Measurements from ENCODE around the gene HCN3.
"Not testable (repeated sequence)": the region's sequence is repeated elsewhere in the genome, so short reads cannot be mapped to it uniquely, and the experiment has no call there.

Gene HCN3

DNA sequence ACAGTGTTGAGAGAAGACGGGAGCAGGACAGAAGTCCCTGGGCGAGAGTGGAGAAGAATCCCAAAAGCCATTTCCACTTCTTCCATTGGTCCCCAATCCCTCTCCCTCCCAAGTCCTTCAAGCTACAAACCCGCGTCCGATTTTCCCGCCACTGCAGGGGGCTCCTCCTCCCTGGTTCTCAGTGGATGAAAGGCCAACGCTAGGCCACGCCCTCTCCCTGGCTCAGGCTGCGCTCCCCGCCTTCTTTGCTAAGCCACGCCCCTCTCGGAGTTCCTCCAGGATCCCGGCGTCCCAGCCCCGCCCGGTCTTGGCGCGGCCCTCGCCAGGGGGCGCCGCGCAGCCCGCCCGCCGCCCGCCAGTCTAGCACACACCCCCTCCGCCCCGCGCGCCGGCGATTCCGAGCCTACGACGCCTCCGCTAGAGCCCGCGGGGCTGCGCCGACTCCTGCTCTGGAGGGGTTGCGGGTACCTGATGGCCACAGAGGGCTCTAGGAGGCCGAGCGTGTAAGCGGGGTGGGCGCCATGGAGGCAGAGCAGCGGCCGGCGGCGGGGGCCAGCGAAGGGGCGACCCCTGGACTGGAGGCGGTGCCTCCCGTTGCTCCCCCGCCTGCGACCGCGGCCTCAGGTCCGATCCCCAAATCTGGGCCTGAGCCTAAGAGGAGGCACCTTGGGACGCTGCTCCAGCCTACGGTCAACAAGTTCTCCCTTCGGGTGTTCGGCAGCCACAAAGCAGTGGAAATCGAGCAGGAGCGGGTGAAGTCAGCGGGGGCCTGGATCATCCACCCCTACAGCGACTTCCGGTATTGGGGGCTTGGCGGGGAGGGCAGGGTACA, at the start of gene HCN3:
Gene HCN3 (plus strand): TSS at position 394 of the 832 bp plus-strand sequence. CDS start 128 bp downstream, at position 522.
- peak; percentile 90 for DNase-seq

DNA sequence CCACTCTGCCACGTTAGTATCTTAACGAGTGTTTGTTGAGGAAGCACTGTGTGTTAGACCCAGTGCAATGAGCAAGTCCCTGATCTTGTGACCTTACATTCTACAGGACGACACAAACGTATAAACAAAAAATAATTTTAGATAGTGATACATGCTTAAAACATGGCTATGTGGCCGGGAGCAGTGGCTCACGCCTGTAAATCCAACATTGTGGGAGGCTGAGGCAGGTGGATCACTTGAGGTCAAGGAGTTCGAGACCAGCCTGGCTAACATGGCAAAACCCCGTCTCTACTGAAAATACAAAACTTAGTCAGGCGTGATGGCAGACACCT, 49.2 kb upstream of the HCN3 start:
- no peak for DNase-seq

DNA sequence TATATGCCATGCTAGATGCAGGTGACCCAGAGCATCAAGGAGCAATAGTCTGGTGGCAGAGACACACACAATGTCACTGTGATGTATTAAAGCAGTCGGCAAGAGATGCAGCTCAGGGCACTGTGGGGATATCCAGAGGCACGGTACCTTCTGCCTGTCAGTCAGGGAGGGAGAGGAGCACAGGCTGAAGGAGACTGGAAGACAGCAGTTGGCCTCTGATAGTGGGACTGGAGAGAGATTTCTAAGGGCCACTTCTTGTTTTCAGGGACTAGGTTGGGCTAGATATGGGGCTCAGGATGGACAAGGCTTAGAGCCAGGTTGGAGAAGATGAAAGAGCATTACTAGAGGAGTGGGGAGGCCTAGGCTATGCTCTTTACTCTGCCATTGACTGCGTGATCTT, 46.0 kb upstream of the HCN3 start:
- not testable (repeated sequence) for DNase-seq

DNA sequence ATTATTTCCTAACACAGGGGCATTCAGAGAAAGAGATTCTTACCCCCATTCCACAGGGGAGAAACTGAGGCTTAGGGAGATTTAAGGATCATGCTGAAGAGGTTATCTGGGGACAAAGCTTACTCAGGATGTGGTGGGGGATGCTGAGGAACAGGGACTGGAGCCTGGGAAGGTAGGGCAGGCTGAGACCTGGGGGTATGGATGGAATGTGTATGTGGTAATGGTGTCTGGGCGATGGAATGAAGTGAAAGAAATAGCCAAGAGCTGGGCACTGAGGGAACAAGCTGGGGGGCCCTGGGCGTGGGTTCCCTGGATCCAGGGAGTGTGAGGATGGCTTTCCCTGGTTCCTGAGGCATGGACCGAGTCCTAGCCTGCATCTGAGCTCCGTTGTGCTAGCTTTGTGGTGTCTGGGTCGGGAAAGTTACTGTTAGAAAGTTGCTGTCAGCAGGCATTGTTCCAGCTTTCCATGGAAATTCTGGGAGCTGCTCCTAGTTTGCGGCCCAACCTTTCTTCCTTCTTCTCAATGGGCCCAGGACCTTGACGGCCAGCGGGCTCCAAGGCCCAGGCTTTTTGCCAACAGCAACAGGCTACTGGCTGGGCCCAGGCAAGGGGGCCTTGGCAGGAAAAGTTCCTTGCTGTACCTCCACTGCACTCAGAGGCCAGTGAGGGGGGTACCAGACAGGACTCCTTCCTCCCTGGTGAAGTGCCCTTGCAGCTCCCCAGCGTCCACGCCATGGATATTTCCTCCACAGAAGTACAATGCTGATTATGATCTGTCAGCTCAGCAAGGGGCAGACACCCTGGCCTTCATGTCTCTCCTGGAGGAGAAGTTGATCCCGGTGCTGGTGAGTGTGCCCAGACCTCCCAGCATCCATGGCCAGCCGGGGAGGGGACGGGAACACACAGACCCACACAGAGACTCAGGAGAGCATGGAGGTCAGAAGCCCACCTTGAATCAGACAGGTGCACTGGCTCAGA, 45.0 kb upstream of the HCN3 start:
- DNase-seq = not testable (repeated sequence)

DNA sequence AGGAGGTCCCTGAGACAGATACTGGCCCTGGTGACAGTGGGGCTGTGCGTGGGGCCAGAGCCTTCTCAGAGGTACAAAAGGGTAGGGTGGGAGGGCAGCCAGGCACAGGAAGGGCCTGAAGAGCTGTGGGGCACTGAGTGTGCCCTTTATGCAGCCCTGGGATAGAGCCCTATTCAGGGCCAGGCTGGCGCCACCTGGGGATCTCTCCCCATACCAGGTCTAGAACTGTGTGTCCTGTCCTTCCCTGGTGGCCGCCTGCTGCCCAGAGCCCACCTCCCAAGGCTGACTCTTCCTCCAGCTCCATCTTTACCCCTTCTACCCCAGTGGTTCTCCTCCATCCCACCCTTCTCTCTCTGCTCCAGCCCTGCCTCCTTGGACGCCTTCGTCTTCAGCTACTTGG, 43.8 kb upstream of the HCN3 start:
- DNase-seq = not testable (repeated sequence)

DNA sequence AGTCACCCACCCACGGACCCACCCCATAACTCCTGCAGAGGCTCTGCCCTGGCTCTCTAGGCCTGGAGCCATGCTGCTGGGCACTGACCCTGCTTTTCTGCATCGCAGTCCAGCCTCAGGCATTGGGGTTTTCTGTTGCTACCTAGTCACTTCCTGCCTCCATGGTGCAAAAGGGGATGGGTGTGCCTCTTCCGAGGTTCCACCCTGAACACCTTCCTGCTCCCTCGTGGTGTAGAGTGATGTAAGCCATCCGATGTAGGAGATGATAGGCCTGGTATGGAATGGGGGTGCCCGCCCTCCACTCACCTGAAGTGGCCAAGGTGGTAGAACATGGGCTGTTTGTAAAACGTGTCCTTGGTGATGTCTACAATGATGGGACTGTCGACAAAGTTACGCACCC, 41.9 kb upstream of the HCN3 start:
- not testable (repeated sequence) for DNase-seq

DNA sequence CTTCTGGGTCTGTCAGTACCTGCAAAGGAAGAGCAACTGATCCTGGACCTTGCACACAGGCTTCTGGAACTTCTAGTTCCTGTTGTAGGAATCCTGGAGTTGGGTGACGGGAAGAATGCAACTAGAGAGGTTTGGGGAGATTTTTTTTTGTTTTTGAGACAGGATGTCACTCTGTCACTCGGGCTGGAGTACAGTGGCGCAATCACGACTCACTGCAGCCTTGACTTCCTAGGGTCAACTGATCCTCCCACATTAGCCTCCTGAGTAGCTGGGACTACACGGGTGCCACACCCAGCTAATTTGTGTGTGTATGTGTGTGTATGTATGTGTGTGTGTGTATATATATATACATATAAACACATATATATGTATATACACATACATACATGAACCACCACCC, 40.8 kb upstream of the HCN3 start:
- no peak for DNase-seq

DNA sequence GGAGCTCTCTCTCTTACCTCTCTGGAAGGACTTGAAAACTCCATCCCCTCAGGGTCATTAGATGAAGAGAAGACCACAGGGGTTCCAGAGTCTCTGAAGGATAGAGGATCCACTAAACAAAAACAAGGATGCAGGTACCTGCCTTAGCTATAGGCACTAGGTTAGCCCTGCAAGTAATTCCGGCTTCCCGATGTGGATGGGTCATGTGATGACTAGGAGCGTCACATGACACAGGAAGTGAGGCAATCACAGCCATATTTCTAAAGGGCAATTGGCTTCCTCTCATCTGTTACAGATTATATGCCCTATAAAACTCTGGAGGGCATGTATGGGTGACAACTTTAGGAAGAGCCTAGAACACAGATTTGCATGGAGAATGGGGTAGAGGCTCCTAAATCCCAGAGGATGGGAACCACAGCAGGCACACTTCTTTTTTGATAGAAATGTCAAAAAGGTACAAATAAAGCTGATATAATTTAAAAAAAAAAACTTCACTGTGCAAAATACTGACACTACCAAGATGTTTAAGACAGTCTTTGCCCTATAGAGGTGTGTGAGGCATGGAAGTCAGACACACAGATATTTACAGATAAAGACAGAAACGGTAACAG, 36.1 kb upstream of the HCN3 start:
- peak; percentile 54 for DNase-seq

DNA sequence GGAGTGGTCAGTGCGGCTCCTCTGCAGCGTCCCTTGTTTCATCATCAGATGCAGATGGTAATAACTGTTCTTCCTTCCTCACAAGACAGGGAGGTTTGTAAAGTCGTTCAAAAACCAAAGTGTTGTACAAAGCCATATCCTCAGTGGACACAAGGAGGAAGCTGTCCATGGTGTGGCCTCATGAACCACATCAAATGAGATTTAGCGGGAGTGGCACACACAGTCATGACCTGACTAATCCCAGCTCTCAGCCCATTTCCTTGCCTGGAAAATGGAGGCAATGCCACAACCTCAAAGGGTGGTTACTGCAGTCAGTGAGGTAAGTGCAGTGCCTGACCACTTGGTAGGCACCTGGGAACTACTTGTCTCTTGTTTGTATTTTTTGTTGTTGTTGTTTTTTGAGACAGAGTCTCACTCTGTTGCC, 35.4 kb upstream of the HCN3 start:
- DNase-seq = no peak

DNA sequence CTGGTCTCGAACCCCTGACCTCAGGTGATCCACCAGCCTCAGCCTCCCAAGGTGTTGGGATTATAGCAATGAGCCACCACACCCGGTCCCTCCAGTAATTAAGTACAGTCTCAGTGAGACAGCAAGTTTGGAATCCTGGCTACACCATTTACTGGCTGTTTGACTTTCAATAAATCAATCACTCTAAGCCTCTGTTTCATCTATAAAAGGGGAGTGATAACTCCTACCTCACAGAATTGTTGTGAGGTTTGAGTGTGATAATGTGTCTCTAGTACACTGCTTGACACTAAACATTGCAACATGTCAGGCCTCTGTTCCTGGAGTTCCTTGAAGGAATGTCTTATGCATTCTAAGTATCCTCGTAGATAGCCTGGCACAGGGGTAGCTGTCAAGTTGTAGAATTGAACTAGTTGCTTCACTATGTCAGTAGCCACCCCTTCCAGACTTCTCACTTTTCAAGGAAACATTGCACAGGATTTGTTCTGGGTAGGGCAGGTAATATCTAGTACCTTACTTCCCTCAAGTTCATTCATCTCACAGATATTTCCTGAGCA, 34.4 kb upstream of the HCN3 start:
- no peak for DNase-seq

DNA sequence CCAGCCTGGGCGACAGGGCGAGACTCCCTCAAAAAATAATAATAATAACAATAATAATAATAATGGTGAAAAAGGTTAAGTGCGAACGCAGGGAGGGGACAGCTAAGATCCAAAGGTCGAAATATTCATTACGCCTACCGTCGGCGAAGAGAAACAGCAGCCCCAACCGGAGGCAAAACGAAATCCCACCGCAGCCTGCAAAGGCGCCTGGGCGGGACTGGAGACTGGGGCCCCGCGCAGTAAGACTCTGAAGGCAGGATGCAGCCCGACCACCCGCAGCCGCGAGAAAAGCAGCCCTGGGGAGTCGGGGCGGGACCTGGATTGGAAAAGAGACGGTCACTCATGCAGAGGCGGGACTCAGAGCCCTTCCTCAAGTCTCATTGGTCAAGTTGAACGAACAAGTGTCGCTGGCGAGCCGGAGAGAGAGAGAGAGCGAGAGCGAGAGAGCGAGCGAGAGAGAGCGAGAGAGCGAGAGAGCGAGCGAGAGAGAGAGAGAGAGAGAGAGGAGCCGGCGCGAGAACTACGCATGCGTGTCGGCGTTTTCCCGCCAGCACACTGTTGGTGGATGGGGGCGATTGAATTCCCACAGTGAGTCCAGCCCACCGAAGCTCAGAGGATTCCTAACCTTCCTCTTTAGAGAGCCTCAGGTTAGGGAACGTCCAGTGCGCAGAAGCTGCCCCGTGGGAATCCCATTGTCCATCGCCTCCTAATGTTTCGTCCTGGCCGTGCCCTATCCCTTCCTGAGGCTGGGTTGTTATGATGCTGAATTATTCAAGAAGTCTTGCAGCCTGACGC, 32.7 kb upstream of the HCN3 start:
- DNase-seq = peak; percentile 96

DNA sequence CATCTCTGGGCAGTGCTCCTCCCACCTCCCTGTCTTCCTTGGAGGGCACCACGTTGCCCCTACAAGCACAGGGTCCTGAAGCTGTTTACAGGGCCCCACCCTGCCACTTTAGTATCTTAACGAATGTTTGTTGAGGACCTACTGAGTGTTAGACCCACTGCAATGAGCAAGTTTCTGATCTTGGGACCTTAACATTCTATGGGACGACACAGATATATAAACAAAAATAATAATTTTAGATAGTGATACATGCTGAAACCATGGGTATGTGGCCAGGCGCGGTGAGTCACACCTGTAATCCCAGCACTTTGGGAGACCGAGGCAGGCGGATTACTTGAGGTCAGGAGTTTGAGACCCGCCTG, 32.1 kb upstream of the HCN3 start:
- no peak for DNase-seq

DNA sequence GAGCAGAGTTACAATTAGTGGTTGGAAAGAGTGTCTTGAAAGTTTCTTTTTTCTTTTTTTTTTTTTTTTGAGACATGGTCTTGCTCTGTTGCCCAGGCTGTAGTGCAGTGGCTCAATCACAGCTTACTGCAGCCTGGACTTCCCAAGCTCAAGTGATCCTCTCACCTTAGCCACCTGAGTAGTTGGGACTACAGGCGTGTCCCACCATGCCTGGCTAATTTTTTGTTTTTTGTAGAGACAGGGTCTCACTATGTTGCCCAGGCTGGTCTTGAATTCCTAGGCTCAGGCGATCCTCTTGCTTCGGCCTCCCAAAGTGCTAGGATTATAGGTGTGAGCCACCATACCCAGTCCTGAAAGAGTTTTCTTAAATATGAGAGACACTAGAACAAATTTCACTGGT, 30.5 kb upstream of the HCN3 start:
- DNase-seq = not testable (repeated sequence)

DNA sequence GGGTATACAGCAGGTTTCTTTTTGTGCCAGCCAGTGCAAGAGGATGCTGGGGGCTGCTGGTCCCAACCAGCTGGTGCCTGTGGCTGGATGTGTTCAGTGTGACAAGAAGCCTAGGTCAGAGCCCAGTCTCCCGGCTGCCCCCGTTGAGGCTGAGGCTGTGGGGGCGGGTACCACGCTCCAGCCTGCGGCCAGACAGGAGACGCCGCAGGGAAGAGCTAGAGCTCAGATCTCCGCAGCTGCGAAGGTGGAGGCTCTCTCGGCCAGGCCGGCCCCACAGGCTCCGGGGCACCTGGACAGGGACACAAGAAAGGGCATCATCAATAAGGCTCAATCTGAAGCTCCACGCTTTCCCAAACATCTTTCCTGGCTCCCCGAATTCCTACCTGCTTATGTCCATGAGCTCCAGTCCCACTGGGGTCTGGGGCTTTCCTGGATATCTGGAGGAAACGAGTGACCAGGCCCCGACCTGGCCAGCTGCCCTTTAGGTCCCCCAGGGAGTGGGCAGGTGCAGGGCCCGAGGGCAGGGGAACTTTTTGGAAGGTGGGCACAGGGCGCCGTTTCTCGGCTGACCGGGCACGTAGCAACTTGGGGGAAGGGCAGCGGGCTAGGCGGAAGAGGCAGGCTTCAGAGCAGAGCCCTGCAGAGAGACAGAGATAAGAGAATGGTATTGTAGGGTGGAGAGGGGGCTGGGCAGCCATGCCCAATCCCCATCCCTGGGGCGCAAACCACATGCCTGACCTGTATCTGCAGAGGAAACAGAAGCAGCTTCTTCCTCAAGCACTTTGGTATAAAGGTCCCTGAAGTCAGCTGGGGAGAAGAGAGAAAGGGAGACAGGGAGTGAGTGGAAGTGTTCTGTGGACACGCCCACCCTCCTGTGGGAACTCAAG, 29.4 kb upstream of the HCN3 start:
- DNase-seq = no peak

DNA sequence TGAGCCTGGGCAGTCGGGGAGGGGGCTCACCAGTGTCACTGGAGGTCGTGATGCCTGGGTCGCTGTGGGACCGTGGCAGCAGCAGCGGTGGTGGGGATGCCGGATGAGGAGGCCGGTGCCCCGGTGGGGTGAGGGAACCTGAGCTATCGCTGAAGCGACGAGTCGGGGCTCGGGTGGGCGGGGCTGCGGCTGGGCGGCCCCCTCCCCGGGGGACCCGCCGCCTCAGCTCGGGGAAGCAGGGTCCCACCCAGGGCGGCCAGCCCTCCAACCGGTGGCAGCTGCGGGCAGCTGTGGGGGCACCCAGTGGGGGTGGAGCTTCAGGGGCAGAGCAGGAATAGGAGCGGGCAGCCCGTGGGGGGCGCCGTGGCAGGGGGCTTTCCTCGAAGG, 27.0 kb upstream of the HCN3 start:
- DNase-seq = no peak

DNA sequence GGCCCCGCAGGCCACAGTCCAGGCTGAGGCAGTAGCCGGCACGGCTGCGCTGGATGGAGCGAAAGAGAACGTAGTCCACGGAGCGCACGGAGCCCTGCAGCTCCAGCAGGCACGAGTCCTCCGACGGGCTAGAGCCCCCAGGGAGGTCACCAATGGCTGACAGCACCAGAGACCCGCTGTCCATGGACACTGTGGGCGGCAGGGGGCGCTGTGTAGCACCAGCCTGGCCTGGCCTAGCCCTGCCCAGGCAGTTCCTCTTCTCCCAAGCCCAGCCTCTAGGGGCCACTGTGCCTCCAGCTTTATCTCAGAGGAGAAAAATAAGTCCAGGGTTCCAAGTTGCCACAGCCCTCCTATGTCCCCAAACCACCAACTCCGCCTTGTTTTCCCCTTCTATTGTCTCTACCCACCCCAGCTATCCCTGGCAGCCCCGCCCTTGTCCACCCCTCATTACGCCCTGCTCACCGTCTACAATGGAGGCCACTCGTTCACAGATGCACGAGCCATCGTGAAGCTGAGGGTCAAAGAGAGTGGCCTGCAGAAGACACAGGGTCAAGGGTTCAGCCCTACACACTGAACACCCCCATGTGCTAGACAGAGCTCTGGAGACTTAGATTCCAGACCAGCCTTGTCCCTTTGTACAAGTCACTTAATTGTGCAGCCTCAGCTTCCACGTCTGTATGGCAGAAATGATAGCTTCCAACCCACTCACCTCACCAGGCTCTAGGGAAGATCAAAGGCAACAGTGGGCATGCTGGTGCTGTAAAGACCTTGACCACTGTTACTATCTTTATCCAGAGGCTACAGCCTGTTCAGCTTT, 26.4 kb upstream of the HCN3 start:
- peak; percentile 85 for DNase-seq

DNA sequence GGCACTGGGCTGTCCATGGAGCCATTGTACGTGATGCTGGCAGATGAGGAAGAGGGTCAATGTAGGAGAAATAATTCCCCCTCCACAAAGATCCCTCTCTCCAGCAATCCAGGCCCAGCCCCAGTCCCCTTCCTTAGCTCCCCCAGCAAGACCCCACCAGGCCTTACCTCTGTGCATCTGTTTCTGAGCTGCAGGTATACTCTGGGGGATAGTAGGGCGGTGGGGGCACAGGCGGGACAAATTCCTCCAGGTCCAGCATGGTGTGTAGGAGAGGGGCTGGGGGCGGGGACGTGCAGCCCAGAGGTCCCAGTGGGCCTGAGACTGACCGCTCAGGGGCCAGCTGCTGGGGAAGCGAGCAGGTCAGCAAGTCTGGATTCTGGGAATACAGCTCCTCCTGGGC, 25.7 kb upstream of the HCN3 start:
- DNase-seq = no peak

DNA sequence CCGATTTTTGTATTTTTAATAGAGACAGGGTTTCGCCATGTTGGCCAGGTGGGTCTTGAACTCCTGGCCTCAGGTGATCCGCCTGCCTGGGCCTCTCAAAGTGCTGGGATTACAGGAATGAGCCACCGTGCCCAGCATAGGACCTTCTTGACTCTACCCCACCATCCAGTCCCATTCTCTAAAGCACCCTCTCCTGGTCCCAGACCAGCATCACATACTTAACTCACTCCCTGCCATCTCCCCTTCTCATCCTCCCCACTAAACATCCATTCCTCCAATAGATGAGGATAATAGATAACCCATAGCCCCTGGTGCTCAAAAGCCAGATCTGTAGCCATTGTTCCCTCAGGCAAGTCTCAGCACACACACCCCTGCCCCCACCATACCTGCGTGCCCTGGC, 24.1 kb upstream of the HCN3 start:
- no peak for DNase-seq

DNA sequence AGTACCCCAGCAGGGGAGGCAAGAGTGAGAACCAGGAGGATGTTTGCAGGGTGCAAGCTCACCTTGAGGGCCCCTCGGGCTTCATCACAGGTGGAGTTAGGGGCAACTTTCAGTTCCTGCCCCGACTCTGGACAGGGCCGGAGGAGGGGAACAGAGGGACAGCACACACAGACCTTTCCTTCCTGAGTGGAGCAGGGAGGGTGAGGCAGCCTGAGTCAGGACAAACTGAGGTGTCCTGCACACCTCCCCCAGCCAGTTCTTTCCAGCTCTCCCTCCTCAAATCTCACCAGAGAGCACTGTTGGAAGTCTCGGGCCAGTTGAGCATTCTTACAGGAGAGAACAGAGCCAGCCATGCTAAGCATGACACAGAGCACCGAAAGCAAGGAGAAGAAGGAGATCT, 23.5 kb upstream of the HCN3 start:
- no peak for DNase-seq

DNA sequence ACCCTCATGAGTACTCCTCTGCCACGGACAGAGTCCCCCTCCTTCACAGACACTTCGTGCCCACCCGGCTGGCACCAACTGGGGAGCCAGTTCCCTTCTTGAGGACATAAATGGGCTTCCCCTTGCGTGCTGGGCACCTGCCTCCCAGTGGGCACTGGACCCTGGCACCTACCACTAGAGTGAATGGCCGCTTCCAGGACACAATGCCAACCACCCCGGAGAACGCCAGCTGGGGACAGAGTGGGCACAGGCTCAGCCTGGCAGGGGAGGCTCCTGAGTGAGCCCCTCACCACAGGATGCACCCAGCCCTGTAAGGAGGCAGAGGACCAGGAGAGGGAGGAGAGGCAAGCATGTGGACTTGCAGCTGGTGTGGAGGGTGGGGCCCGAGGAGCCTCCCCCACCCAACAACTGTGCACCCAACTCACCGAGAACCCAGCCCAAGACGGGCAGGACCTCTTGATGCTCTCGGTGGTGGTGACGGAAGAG, 23.0 kb upstream of the HCN3 start:
- no peak for DNase-seq
